Fibroblast of villous mesenchyme (primary cell): ENCODE measurements around the gene TRAF7. TPM values are rescaled to one million over a fixed set of nuclear protein-coding genes. Genes with fewer than 3 reads are reported as not detected.

Experiments used
- DNase-seq: peaks from one replicate; pipeline ENCODE4 v3.0.0-alpha.2; 2010; ENCODE audit warnings: low read depth
- H3K4me3 ChIP-seq: 2 replicates; pipeline ENCODE4 v1.5.1; 2011; ENCODE audit warnings: low read depth, mild to moderate bottlenecking, low read length
- total RNA-seq: library from RNA; depleted of rRNA; stranded (reverse); fragments of >200 nt; gene quantifications from 2 replicates; pipeline ENCODE4 v1.2.3, GENCODE V29; 2012
- TF ChIP-seq, protein P1 (sequence below): IDR thresholded peaks from 2 replicates; pipeline ENCODE4 v1.5.1; 2012; ENCODE audit warnings: low read depth, mild to moderate bottlenecking, low read length; ENCODE audit not compliant: insufficient read depth

TRAF7 gene
- total RNA-seq, 1 donor = 62.6 TPM

DNA sequence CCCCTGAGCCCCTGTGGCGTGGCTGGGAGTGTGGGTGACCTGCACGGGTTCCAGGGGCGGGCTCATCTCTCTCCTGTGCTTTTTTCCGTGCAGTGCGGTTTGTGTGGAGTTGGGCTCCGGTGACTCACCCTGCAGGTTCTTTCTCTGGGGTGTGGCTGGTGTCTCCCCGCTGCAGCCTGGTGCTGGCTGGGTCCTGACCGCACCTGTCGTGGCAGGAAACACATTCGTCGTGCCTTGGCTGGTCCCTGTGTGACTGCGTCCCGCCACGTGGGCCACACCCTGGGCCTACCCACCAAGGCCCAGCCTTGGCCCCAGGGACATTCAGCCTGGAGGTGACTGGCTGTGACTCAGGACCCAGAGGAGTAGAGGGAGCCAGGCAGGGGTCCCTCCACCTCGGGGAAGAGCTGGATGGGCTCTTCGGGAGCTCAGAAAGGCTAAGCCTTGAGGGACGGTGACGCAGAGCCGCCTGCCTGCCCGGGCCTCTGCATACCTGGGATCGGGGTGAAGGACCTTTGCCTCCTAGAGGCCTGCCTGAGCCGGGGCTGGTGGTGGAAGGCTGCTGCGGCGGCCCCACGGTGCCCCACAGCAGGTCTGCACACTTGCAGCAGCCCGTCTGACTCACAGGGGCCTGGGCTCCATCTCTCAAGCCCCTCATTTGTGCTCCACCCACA lies 7.8 kb downstream of the TRAF7 start:
- no peak overlapping the region for H3K4me3 ChIP-seq
- TF ChIP-seq, protein P1, sequence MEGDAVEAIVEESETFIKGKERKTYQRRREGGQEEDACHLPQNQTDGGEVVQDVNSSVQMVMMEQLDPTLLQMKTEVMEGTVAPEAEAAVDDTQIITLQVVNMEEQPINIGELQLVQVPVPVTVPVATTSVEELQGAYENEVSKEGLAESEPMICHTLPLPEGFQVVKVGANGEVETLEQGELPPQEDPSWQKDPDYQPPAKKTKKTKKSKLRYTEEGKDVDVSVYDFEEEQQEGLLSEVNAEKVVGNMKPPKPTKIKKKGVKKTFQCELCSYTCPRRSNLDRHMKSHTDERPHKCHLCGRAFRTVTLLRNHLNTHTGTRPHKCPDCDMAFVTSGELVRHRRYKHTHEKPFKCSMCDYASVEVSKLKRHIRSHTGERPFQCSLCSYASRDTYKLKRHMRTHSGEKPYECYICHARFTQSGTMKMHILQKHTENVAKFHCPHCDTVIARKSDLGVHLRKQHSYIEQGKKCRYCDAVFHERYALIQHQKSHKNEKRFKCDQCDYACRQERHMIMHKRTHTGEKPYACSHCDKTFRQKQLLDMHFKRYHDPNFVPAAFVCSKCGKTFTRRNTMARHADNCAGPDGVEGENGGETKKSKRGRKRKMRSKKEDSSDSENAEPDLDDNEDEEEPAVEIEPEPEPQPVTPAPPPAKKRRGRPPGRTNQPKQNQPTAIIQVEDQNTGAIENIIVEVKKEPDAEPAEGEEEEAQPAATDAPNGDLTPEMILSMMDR = no peak
- no peak for DNase-seq

DNA sequence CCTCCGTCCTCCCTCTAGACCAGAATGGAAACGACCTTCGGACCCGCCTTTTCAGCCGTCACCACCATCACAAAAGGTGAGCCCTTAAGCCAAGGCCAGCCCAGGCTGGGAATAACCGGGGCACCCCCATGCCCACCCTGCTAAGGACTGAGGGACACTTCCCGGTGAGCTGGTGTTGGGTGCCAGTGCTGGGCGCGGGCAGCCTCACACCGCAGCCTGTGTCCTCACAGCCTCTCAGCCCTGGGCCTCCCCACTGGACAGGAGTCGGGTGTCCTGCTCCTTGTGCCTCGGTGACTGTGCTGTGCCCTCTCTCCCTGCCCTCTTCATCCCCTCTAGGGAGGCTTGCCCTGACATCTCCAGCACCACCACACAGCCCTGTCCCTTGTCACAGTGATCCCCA lies 10.3 kb downstream of the TRAF7 start:
- H3K4me3 ChIP-seq = no peak overlapping the region
- DNase-seq = no peak
- TF ChIP-seq, protein P1 = no peak

DNA sequence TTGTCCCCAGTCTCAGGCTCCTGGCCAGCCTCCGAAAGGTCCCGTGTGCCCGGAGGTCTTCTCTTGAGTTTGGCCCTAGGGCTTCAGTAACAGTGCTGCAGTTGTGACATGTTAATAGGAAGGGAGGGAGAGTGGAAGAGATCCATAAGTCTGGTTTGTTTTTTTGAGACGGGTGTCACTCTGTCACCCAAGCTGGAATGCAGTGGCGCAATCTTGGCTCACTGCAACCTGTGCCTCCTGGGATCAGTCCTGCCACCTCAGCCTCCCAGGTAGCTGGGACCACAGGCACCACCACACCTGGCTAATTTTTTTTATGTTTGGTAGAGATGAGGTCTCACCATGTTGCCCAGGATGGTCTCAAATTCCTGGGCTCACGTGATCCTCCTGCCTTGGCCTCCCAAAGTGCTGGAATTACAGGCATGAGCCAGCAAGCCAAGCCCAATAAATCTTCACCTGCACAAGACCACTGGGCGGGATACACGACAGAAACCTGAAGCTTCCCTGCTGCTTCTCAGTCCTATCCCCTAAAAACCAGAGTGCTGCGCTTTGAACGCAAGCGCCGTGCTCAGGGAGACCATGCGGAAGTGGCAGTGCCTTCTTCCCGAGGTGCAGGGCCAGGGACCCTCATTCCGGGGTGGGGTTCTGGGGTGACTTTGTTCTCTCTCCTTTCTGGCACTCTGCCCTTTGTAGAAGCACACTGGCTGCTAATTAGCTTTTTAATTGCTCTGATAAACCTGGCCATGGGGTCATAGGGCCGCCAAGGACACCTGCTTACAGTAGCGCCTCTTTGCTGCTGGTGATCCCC lies 10.9 kb downstream of the TRAF7 start:
- DNase-seq = no peak
- H3K4me3 ChIP-seq = no peak overlapping the region
- TF ChIP-seq, protein P1 = no peak

DNA sequence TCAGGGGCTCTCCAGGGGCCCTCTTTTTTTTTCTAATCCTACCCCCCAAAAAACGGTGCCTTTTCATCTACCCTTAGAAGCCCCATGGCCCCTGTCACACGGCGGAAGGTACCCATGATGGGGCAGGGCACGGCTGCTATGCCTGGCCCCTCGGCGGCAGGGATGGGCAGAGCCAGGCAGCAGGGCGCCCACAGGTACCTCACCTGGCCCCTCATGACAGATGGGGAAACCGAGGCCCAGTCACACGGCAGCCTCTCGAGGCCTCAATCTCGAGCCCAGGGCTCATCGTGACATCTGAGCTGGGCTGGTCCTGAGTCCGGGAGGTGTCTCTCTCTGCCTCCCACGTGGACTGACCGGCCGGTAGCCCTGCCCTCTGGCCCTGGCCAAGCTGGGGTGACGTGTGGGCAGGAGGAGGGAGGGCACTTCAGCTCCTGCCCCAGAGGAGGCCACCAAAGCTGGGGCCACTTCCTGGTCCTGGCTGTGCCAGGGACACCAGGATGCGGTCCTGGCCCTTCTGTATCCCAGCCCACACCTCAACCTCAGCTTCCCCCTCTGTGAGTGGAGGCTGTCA lies 11.6 kb downstream of the TRAF7 start:
- no peak overlapping the region for H3K4me3 ChIP-seq
- TF ChIP-seq, protein P1 = no peak
- no peak for DNase-seq

DNA sequence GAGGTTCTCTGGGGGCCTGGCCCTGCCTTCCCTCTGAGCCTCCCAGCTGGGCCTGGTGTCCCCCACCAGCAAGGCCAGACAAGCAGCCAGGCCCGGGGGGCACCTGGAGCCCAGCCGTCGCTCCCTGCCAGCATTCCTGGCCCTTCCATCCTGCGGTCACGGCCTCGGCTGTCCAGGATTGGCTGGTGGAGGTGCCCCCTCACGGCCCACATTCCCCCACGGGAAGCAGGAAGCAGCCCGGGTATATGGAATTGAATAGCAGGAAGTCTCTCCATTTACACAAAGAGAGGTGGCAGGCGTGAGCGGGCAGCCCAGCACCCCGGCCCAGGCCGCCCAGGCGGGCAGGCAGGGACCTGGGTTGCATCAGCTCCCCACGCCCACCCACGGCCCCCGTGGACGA lies 14.5 kb downstream of the TRAF7 start:
- TF ChIP-seq, protein P1 = no peak
- no peak for DNase-seq
- no peak overlapping the region for H3K4me3 ChIP-seq

DNA sequence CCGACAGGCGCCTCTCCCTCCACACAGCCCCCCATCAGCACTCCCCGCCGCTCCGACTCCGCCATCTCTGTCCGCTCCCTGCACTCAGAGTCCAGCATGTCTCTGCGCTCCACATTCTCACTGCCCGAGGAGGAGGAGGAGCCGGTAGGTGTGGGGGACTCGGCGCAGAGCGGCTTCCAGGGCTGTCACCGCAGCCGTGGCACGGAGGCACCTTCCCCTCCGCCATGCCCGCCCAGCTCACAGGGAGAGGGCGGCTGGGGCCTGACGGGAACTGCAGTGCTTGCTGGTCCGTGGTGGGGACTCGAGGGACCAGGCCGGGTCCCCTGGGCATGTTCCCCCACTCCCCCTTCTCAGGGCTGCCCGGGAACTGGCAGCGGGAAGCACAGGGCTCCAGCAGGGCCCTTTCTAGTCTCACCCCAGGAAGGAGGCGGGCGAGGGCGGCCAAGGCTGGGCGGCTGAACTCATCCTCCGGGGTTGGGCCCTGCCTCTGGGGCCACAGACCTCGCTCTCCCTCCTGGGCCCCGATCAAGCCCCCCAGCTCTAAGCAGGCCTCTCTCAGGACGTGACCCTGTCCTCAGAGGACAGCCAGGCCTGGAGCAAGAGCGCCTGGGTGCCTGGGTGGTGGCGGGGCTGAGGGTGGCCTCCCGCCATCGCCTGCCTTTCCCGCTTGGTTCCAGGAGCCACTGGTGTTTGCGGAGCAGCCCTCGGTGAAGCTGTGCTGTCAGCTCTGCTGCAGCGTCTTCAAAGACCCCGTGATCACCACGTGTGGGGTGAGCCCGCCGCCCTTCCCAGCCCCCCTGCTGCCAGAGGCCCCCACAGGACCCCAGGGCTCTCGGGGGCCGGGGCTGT lies 15.2 kb downstream of the TRAF7 start:
- H3K4me3 ChIP-seq = no peak overlapping the region
- no peak for DNase-seq
- TF ChIP-seq, protein P1 = no peak
